Stomach smooth muscle (tissue), 2 donors: Measurements from ENCODE around the gene KRT85.
"Not testable (repeated sequence)": the region's sequence is repeated elsewhere in the genome, so short reads cannot be mapped to it uniquely, and the experiment has no call there.

Experiments used
- H3K27ac ChIP-seq: one replicate; pipeline ENCODE4 v1.7.0; 2013; ENCODE audit warnings: mild to moderate bottlenecking, low read length, inconsistent platforms
- H3K27me3 ChIP-seq, 2 donors: one replicate each; pipeline ENCODE4 v1.7.0; 2013; ENCODE audit warnings: low read length in 2 of 2; ENCODE audit not compliant: insufficient read depth in 2 of 2, control insufficient read depth in 1 of 2
- H3K36me3 ChIP-seq, 2 donors: one replicate each; pipeline ENCODE4 v1.7.0; 2013; ENCODE audit warnings: low read length in 2 of 2; ENCODE audit not compliant: control insufficient read depth in 2 of 2, insufficient read depth in 2 of 2
- H3K4me1 ChIP-seq: one replicate; pipeline ENCODE4 v1.7.0; 2013; ENCODE audit warnings: low read length; ENCODE audit not compliant: control insufficient read depth, insufficient read depth
- H3K4me3 ChIP-seq, 2 donors: one replicate each; pipeline ENCODE4 v1.7.0; 2013; ENCODE audit warnings: low read length in 2 of 2
- H3K9ac ChIP-seq, 2 donors: one replicate each; pipeline ENCODE4 v1.7.0; 2013; ENCODE audit warnings: low read length in 2 of 2, mild to moderate bottlenecking in 1 of 2
- H3K9me3 ChIP-seq, 2 donors: one replicate each; pipeline ENCODE4 v1.7.0; 2013; ENCODE audit warnings: low read length in 2 of 2; ENCODE audit not compliant: control insufficient read depth in 2 of 2
- donor health status: healthy.
- donor health status: Pancreatic carcinoma.

KRT85 gene

DNA sequence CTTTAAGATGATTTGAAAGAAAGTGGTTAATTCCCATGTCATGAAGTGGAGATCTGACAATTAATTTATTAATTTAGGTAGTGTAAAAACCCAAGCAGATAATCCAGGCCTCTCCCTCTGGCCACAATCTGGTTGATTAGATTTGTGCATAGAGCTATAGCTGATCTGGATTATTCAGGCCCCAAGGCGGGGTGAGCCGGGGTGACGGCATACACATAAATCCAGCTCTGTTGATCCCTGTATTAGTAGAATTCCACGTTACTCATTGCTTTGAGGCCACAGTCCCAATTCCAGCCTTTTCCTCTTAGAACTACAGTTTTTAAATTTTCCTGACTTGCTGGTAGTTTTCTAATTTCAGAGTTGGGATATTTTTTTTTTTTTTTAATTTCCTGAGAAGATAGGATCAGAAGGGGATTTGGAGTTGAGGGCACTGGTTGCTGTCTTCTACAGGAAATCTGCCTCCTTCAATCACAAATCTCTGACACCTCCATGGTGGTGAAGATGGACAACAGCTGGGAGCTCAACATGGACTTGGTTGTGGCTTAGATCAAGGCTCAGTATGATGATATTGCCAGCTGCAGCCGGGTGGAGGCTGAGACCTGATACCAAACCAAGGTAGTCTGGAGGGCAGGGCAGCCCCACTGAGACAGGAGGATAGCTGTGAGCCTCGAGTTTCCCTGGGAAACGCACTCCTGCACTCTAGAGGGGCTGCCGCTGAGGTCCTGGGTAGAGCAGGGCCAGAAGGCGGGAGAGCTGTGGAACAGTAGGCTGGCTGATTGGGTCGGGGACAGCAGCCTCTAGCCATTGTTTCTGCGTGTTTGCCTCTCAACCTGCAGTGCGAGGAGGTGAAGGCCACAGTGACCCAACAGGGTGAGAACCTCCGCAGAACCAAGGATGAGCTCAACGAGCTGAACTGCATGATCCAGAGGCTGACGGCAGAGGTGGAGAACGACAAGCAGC is 19.4 kb downstream of the KRT85 start:
- no peaks in the 10 kb centered on the region for H3K36me3 ChIP-seq
- no peak overlapping the region for H3K9ac ChIP-seq
- no peak overlapping the region for H3K4me3 ChIP-seq
- no peak overlapping the region for H3K27ac ChIP-seq
- peaks cover 0 to 5% of the 10 kb centered on the region in 2 donors for H3K27me3 ChIP-seq
- H3K9me3 ChIP-seq, result peaks cover 8% of the 10 kb centered on the region in 2 donors
- no peaks in the 10 kb centered on the region for H3K4me1 ChIP-seq

- H3K9ac ChIP-seq, result no peak overlapping the region
- no peak overlapping the region for H3K27ac ChIP-seq
- H3K36me3 ChIP-seq, result no peaks in the 10 kb centered on the region
- no peaks in the 10 kb centered on the region for H3K4me1 ChIP-seq
- peaks cover 0 to 7% of the 10 kb centered on the region in 2 donors for H3K27me3 ChIP-seq
- peaks cover 8 to 11% of the 10 kb centered on the region in 2 donors for H3K9me3 ChIP-seq
- H3K4me3 ChIP-seq, result no peak overlapping the region
Observed at GRCh38 chr12:52347016-52347415, 20.3 kb downstream of the KRT85 start.

- peaks cover 8 to 11% of the 10 kb centered on the region in 2 donors for H3K9me3 ChIP-seq
- no peak overlapping the region for H3K9ac ChIP-seq
- no peak overlapping the region for H3K27ac ChIP-seq
- H3K4me3 ChIP-seq, result no peak overlapping the region
- H3K27me3 ChIP-seq, result peaks cover 0 to 7% of the 10 kb centered on the region in 2 donors
- H3K4me1 ChIP-seq, result no peaks in the 10 kb centered on the region
- no peaks in the 10 kb centered on the region for H3K36me3 ChIP-seq
Observed at GRCh38 chr12:52346593-52346992, 20.7 kb downstream of the KRT85 start.

DNA sequence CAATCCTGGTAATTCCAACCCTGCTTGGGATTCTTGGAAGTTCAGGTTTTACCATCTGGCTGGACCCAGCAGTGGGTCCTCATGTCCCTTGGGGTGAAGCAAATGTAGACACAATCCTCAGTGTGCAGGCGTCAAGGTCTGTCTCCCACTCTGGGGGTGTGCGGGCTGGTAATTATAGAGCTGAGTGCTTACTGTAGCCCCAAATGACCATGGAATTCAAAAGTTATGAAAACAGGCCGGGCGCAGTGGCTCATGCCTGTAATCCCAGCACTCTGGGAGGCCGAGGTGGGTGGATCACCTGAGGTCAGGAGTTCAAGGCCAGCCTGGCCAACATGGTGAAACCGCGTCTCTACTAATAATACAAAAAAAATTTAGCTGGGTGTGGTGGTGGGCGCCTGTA is 22.2 kb downstream of the KRT85 start:
- H3K27ac ChIP-seq, result not testable (repeated sequence)

GRCh38 chr12:52344111-52344510 is 23.2 kb downstream of the KRT85 start:
- no peak overlapping the region for H3K9ac ChIP-seq
- H3K36me3 ChIP-seq, result no peaks in the 10 kb centered on the region
- H3K27ac ChIP-seq, result no peak overlapping the region
- no peak overlapping the region for H3K4me3 ChIP-seq
- H3K9me3 ChIP-seq, result peaks cover 8 to 11% of the 10 kb centered on the region in 2 donors
- H3K27me3 ChIP-seq, result peaks cover 0 to 5% of the 10 kb centered on the region in 2 donors
- H3K4me1 ChIP-seq, result no peaks in the 10 kb centered on the region

More for the DNA sequence above, 22.2 kb downstream of the KRT85 start:
- not testable (repeated sequence) for H3K36me3 ChIP-seq, H3K27me3 ChIP-seq, H3K9ac ChIP-seq, H3K4me3 ChIP-seq, H3K4me1 ChIP-seq
- peaks cover 8 to 11% of the 10 kb centered on the region in 2 donors for H3K9me3 ChIP-seq

DNA sequence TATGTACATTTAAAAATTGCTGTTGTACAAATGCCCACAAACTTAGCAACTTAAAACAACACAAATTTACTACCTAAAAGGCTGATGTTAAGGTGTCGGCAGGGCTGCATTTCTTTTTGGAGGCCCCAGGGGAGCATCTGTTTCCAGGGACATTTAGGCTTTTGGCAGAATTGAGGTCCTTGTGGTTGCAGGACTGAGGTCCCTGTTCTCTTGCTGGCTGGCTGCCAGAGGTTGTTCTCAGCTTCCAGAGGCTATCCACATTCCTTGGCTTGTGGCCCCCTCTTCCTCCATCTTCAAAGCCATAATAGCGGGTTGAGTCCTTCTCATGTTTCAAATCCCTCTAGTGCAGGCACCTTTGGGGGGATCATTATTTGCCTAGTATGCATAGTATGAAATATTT is 23.7 kb downstream of the KRT85 start:
- H3K27me3 ChIP-seq, result peaks cover 0 to 5% of the 10 kb centered on the region in 2 donors
- no peaks in the 10 kb centered on the region for H3K4me1 ChIP-seq
- no peak overlapping the region for H3K9ac ChIP-seq
- no peak overlapping the region for H3K27ac ChIP-seq
- no peaks in the 10 kb centered on the region for H3K36me3 ChIP-seq
- H3K4me3 ChIP-seq, result no peak overlapping the region
- peaks cover 8 to 11% of the 10 kb centered on the region in 2 donors for H3K9me3 ChIP-seq

GRCh38 chr12:52342781-52343490 is 24.3 kb downstream of the KRT85 start:
- Histone ChIP-seq H3K9me3 (peaks cover 8 to 11% of the 10 kb centered on the region in 2 donors), H3K4me3 (no peak overlapping the region), H3K27ac (no peak overlapping the region), H3K36me3 (no peaks in the 10 kb centered on the region), H3K27me3 (peaks cover 0 to 5% of the 10 kb centered on the region in 2 donors), H3K4me1 (no peaks in the 10 kb centered on the region), H3K9ac (no peak overlapping the region)

GRCh38 chr12:52341066-52341580 is 26.2 kb downstream of the KRT85 start:
- H3K4me1 ChIP-seq, result no peaks in the 10 kb centered on the region
- peaks cover 8 to 15% of the 10 kb centered on the region in 2 donors for H3K9me3 ChIP-seq
- no peak overlapping the region for H3K4me3 ChIP-seq
- peaks cover 0 to 5% of the 10 kb centered on the region in 2 donors for H3K27me3 ChIP-seq
- H3K9ac ChIP-seq, result no peak overlapping the region
- H3K36me3 ChIP-seq, result no peaks in the 10 kb centered on the region
- no peak overlapping the region for H3K27ac ChIP-seq

GRCh38 chr12:52338241-52338960 is 28.9 kb downstream of the KRT85 start:
- H3K9me3 ChIP-seq, result peaks cover 4 to 17% of the 10 kb centered on the region in 2 donors
- no peak overlapping the region for H3K27ac ChIP-seq

GRCh38 chr12:52337054-52337453 is 30.2 kb downstream of the KRT85 start:
- Histone ChIP-seq H3K4me1 (no peaks in the 10 kb centered on the region), H3K36me3 (no peaks in the 10 kb centered on the region), H3K9ac (no peak overlapping the region), H3K27ac (no peak overlapping the region), H3K27me3 (no peaks in the 10 kb centered on the region), H3K9me3 (peaks cover 0 to 9% of the 10 kb centered on the region in 2 donors), H3K4me3 (no peak overlapping the region)

More at GRCh38 chr12:52338241-52338960, 28.9 kb downstream of the KRT85 start:
- peaks cover 0 to 5% of the 10 kb centered on the region in 2 donors for H3K27me3 ChIP-seq
- no peaks in the 10 kb centered on the region for H3K36me3 ChIP-seq
- no peak overlapping the region for H3K9ac ChIP-seq
- H3K4me3 ChIP-seq, result no peak overlapping the region
- H3K4me1 ChIP-seq, result no peaks in the 10 kb centered on the region
